GM19240 (cell line): ENCODE data around the gene SPSB4.
"Not testable (repeated sequence)": the region's sequence is repeated elsewhere in the genome, so short reads cannot be mapped to it uniquely, and the experiment has no call there.

Experiments
- DNase-seq: peaks from one replicate; pipeline ENCODE4 v3.0.0; 2011; ENCODE audit warnings: low spot score; ENCODE audit not compliant: insufficient read length

The SPSB4 gene

GRCh38 chr3:141114179-141114745 lies 63.1 kb downstream of the SPSB4 start:
- no peak for DNase-seq

GRCh38 chr3:141114816-141115460 lies 63.8 kb downstream of the SPSB4 start:
- no peak for DNase-seq

GRCh38 chr3:141115789-141116541 lies 64.8 kb downstream of the SPSB4 start:
- DNase-seq: no peak

GRCh38 chr3:141116721-141117120 lies 65.6 kb downstream of the SPSB4 start:
- DNase-seq: no peak

- DNase-seq: not testable (repeated sequence)
Observed at GRCh38 chr3:141117982-141118381, 66.8 kb downstream of the SPSB4 start.

GRCh38 chr3:141122455-141123030 lies 71.4 kb downstream of the SPSB4 start:
- no peak for DNase-seq

GRCh38 chr3:141123677-141124410 lies 72.7 kb downstream of the SPSB4 start:
- DNase-seq: no peak

GRCh38 chr3:141124715-141125114 lies 73.6 kb downstream of the SPSB4 start:
- DNase-seq: no peak

- DNase-seq: no peak
Observed at GRCh38 chr3:141125351-141125750, 74.2 kb downstream of the SPSB4 start.

- DNase-seq: no peak
Observed at GRCh38 chr3:141126661-141127343, 75.7 kb downstream of the SPSB4 start.

GRCh38 chr3:141127344-141128125 lies 76.4 kb downstream of the SPSB4 start:
- no peak for DNase-seq

GRCh38 chr3:141128126-141128777 lies 77.1 kb downstream of the SPSB4 start:
- no peak for DNase-seq

GRCh38 chr3:141129049-141129448 lies 77.9 kb downstream of the SPSB4 start:
- no peak for DNase-seq

- DNase-seq: no peak
Observed at GRCh38 chr3:141129541-141130011, 78.4 kb downstream of the SPSB4 start.

- no peak for DNase-seq
Observed at GRCh38 chr3:141143517-141143916, 92.4 kb downstream of the SPSB4 start.

- no peak for DNase-seq
Observed at GRCh38 chr3:141146979-141147470, 95.9 kb downstream of the SPSB4 start.

- no peak for DNase-seq
Observed at GRCh38 chr3:141147657-141148056, 96.5 kb downstream of the SPSB4 start.

GRCh38 chr3:141148169-141148568 lies 97.0 kb downstream of the SPSB4 start:
- no peak for DNase-seq

- no peak for DNase-seq
Observed at GRCh38 chr3:141148770-141149169, 97.6 kb downstream of the SPSB4 start.
